GM19468 (cell line): ENCODE data around the gene C12orf43.

Source experiments
- ATAC-seq: cut with Tn5 transposase; IDR thresholded peaks from one replicate; pipeline ENCODE4 v1.9.1; 2021; ENCODE audit warnings: mild to moderate bottlenecking, moderate library complexity, moderate number of reproducible peaks; ENCODE audit not compliant: unreplicated experiment; ENCODE audit errors: extremely low read depth

The C12orf43 gene

DNA sequence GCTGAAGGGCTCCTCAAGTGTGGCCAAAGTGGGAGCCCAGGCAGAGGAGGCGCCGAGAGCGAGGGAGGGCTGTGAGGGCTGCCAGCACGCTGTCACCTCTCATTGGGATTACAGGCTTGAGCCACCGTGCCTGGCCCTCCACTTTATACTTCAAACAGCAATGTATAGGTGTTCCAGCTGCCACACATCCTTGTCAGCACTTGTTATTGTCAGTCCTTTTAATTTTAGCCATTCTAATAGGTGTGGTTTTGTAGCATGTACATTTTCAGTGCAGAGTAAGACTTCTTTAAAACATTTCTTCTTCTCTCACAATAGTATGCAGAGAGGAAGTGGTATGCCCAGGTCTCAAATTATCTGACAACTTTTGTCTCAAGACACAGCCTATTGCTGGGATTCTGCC is 65.5 kb downstream of the C12orf43 start:
- no peak for ATAC-seq
